B cell (primary cell): Measurements from ENCODE around the gene TMEM134. TPM values are rescaled to one million over a fixed set of nuclear protein-coding genes. Genes with fewer than 3 reads are reported as not detected.

Experiments
- polyA plus RNA-seq: library from polyadenylated mRNA; depleted of rRNA; stranded (reverse); fragments of >200 nt; gene quantifications from 2 replicates; pipeline ENCODE4 v1.2.3, GENCODE V29; 2012
- small RNA-seq: library from RNA; depleted of rRNA; stranded (forward); fragments of <200 nt; gene quantifications from one replicate; pipeline ENCODE3, GENCODE V24; 2012; ENCODE audit warnings: low replicate concordance, low read depth; ENCODE audit not compliant: insufficient read length
- total RNA-seq, 2 donors: library from RNA; stranded (reverse); fragments of 120-200 nt in 1 of 2; gene quantifications; 1 replicate in 1 of 2; 2 replicates in 1 of 2; pipeline versions ENCODE4 v1.2.3 to v1.2.4, GENCODE V29; 2013 to 2022

TMEM134 gene
- total and polyA plus RNA-seq, 2 donors (not counting 1 experiment from before 2014, with no cell fraction given): 167 to 197 TPM

Small RNAs within 50 kb of the gene (small RNA-seq; reads per million reads assigned to genes)
- not detected for gene MIR6752

Other genes with a start within 250 kb of the TMEM134 start
- gene GRK2, start 202.8 kb downstream of the TMEM134 start, total RNA-seq: 281 and 294 TPM in 2 replicates
- gene GRK2, start 202.8 kb downstream of the TMEM134 start, polyA plus RNA-seq: 534 and 639 TPM in 2 replicates
- gene ANKRD13D, start 179.9 kb downstream of the TMEM134 start, total RNA-seq: 189 and 197 TPM in 2 replicates
- 217 and 252 TPM in 2 replicates for gene ANKRD13D, start 179.9 kb downstream of the TMEM134 start, polyA plus RNA-seq
- gene SSH3, start 165.7 kb downstream of the TMEM134 start, total RNA-seq: 7.2 and 8.5 TPM in 2 replicates
- gene SSH3, start 165.7 kb downstream of the TMEM134 start, polyA plus RNA-seq: 4.0 and 4.3 TPM in 2 replicates
- gene POLD4, start 115.7 kb downstream of the TMEM134 start, total RNA-seq: 190 and 210 TPM in 2 replicates
- gene POLD4, start 115.7 kb downstream of the TMEM134 start, polyA plus RNA-seq: 473 and 559 TPM in 2 replicates
- 44.6 and 46.6 TPM in 2 replicates for gene CLCF1, start 95.7 kb downstream of the TMEM134 start, total RNA-seq
- gene CLCF1, start 95.7 kb downstream of the TMEM134 start, polyA plus RNA-seq: 27.8 and 29.1 TPM in 2 replicates
- 48.3 and 50.6 TPM in 2 replicates for gene RAD9A, start 77.3 kb downstream of the TMEM134 start, total RNA-seq
- gene RAD9A, start 77.3 kb downstream of the TMEM134 start, polyA plus RNA-seq: 55.3 and 76.8 TPM in 2 replicates
- gene PPP1CA, start 67.4 kb downstream of the TMEM134 start, total RNA-seq: 248 and 251 TPM in 2 replicates
- 121 and 218 TPM in 2 replicates for gene PPP1CA, start 67.4 kb downstream of the TMEM134 start, polyA plus RNA-seq
- 317 and 339 TPM in 2 replicates for gene TBC1D10C, start 65.2 kb downstream of the TMEM134 start, total RNA-seq
- 403 and 458 TPM in 2 replicates for gene TBC1D10C, start 65.2 kb downstream of the TMEM134 start, polyA plus RNA-seq
- 24.1 and 25.9 TPM in 2 replicates for gene CARNS1, start 53.6 kb downstream of the TMEM134 start, total RNA-seq
- 41.1 and 52.1 TPM in 2 replicates for gene CARNS1, start 53.6 kb downstream of the TMEM134 start, polyA plus RNA-seq
- 81.8 and 82.0 TPM in 2 replicates for gene RPS6KB2, start 40.8 kb downstream of the TMEM134 start, total RNA-seq
- gene RPS6KB2, start 40.8 kb downstream of the TMEM134 start, polyA plus RNA-seq: 115 and 131 TPM in 2 replicates
- 262 and 266 TPM in 2 replicates for gene PTPRCAP, start 31.6 kb downstream of the TMEM134 start, total RNA-seq
- 353 and 565 TPM in 2 replicates for gene PTPRCAP, start 31.6 kb downstream of the TMEM134 start, polyA plus RNA-seq
- 43.5 and 46.0 TPM in 2 replicates for gene CORO1B, start 25.8 kb downstream of the TMEM134 start, total RNA-seq
- gene CORO1B, start 25.8 kb downstream of the TMEM134 start, polyA plus RNA-seq: 12.3 and 24.6 TPM in 2 replicates
- not detected in 2 replicates for gene GPR152, start 16.5 kb downstream of the TMEM134 start, total RNA-seq
- gene GPR152, start 16.5 kb downstream of the TMEM134 start, polyA plus RNA-seq: 0.24 TPM in 1 of 2 replicates, not detected in the other
- 5.2 and 7.5 TPM in 2 replicates for gene CABP4, start 13.9 kb downstream of the TMEM134 start, total RNA-seq
- gene CABP4, start 13.9 kb downstream of the TMEM134 start, polyA plus RNA-seq: 3.2 and 6.0 TPM in 2 replicates
- gene AIP, start 13.8 kb upstream of the TMEM134 start, total RNA-seq: 120 and 127 TPM in 2 replicates
- gene AIP, start 13.8 kb upstream of the TMEM134 start, polyA plus RNA-seq: 176 and 205 TPM in 2 replicates
- 152 and 155 TPM in 2 replicates for gene PITPNM1, start 36.1 kb upstream of the TMEM134 start, total RNA-seq
- gene PITPNM1, start 36.1 kb upstream of the TMEM134 start, polyA plus RNA-seq: 136 and 166 TPM in 2 replicates
- gene CDK2AP2, start 38.9 kb upstream of the TMEM134 start, total RNA-seq: 50.3 and 62.7 TPM in 2 replicates
- 109 and 112 TPM in 2 replicates for gene CDK2AP2, start 38.9 kb upstream of the TMEM134 start, polyA plus RNA-seq
- gene CABP2, start 54.2 kb upstream of the TMEM134 start, total RNA-seq: not detected in 2 replicates
- gene CABP2, start 54.2 kb upstream of the TMEM134 start, polyA plus RNA-seq: not detected in 2 replicates
- gene GSTP1, start 114.6 kb upstream of the TMEM134 start, total RNA-seq: 296 and 313 TPM in 2 replicates
- gene GSTP1, start 114.6 kb upstream of the TMEM134 start, polyA plus RNA-seq: 178 and 200 TPM in 2 replicates
- 232 and 238 TPM in 2 replicates for gene NDUFV1, start 137.7 kb upstream of the TMEM134 start, total RNA-seq
- gene NDUFV1, start 137.7 kb upstream of the TMEM134 start, polyA plus RNA-seq: 315 and 428 TPM in 2 replicates
- gene NUDT8, start 160.7 kb upstream of the TMEM134 start, total RNA-seq: 6.3 and 6.9 TPM in 2 replicates
- gene NUDT8, start 160.7 kb upstream of the TMEM134 start, polyA plus RNA-seq: 7.1 and 8.4 TPM in 2 replicates
- gene TBX10, start 170.5 kb upstream of the TMEM134 start, total RNA-seq: not detected in 2 replicates
- gene TBX10, start 170.5 kb upstream of the TMEM134 start, polyA plus RNA-seq: not detected in 2 replicates
- gene ACY3, start 181.5 kb upstream of the TMEM134 start, total RNA-seq: 0.24 TPM in 1 of 2 replicates, not detected in the other
- gene ACY3, start 181.5 kb upstream of the TMEM134 start, polyA plus RNA-seq: 1.3 and 2.7 TPM in 2 replicates
- not detected in 2 replicates for gene ALDH3B2, start 205.4 kb upstream of the TMEM134 start, total RNA-seq
- gene ALDH3B2, start 205.4 kb upstream of the TMEM134 start, polyA plus RNA-seq: 0.09 TPM in 1 of 2 replicates, not detected in the other